GM10248 (cell line): ENCODE results near the gene CYP21A2.
"Not testable (repeated sequence)": the region's sequence is repeated elsewhere in the genome, so short reads cannot be mapped to it uniquely, and the experiment has no call there.

ENCODE experiments used
- CTCF ChIA-PET: fragments of 300-600 bp; sonication (Branson Sonifier 250); formaldehyde crosslinking; extraction: SDS; loops from one replicate; lab custom pipeline; 2021; ENCODE audit warnings: antibody characterized with exemption; lab: Yijun Ruan, JAX
- POLR2A ChIA-PET: fragments of 350-650 bp; sonication (Branson Sonifier 250); formaldehyde crosslinking; extraction: SDS; loops from one replicate; lab custom pipeline; 2020; ENCODE audit warnings: antibody characterized with exemption; lab: Yijun Ruan, JAX
- DNase-seq: peaks from one replicate; pipeline ENCODE4 v3.0.0; 2012; ENCODE audit errors: extremely low spot score

CYP21A2 gene

GRCh38 chr6:32037598-32038524, at the start of gene CYP21A2:
TSS of gene CYP21A2 (plus strand) at chr6:32038415. CDS start at chr6:32038423, 8 bp downstream.
- DNase-seq, CTCF ChIA-PET, POLR2A ChIA-PET: not testable (repeated sequence)

- CTCF ChIA-PET, POLR2A ChIA-PET, DNase-seq: not testable (repeated sequence)
Observed at GRCh38 chr6:31989363-31989762, 48.9 kb upstream of the CYP21A2 start.

- DNase-seq, POLR2A ChIA-PET, CTCF ChIA-PET: not testable (repeated sequence)
Observed at GRCh38 chr6:31994421-31994820, 43.8 kb upstream of the CYP21A2 start.

- POLR2A ChIA-PET, DNase-seq, CTCF ChIA-PET: not testable (repeated sequence)
Observed at GRCh38 chr6:31996385-31996784, 41.8 kb upstream of the CYP21A2 start.

GRCh38 chr6:32002546-32003268, 35.5 kb upstream of the CYP21A2 start:
- POLR2A ChIA-PET, CTCF ChIA-PET, DNase-seq: not testable (repeated sequence)

- DNase-seq, POLR2A ChIA-PET, CTCF ChIA-PET: not testable (repeated sequence)
Observed at GRCh38 chr6:32003301-32003700, 34.9 kb upstream of the CYP21A2 start.

- POLR2A ChIA-PET, DNase-seq, CTCF ChIA-PET: not testable (repeated sequence)
Observed at GRCh38 chr6:32004393-32004792, 33.8 kb upstream of the CYP21A2 start.

- POLR2A ChIA-PET, DNase-seq, CTCF ChIA-PET: not testable (repeated sequence)
Observed at GRCh38 chr6:32004864-32005537, 33.2 kb upstream of the CYP21A2 start.

- DNase-seq, CTCF ChIA-PET, POLR2A ChIA-PET: not testable (repeated sequence)
Observed at GRCh38 chr6:32005538-32005880, 32.7 kb upstream of the CYP21A2 start.

GRCh38 chr6:32005991-32006529, 32.2 kb upstream of the CYP21A2 start:
- DNase-seq = peak; percentile 2
- POLR2A ChIA-PET, CTCF ChIA-PET: not testable (repeated sequence)

GRCh38 chr6:32007086-32007485, 31.1 kb upstream of the CYP21A2 start:
- POLR2A ChIA-PET, CTCF ChIA-PET, DNase-seq: not testable (repeated sequence)

- POLR2A ChIA-PET, CTCF ChIA-PET, DNase-seq: not testable (repeated sequence)
Observed at GRCh38 chr6:32008037-32008436, 30.2 kb upstream of the CYP21A2 start.

- POLR2A ChIA-PET, CTCF ChIA-PET, DNase-seq: not testable (repeated sequence)
Observed at GRCh38 chr6:32008616-32009015, 29.6 kb upstream of the CYP21A2 start.

- CTCF ChIA-PET, DNase-seq, POLR2A ChIA-PET: not testable (repeated sequence)
Observed at GRCh38 chr6:32009537-32009936, 28.7 kb upstream of the CYP21A2 start.

- POLR2A ChIA-PET, CTCF ChIA-PET: not testable (repeated sequence)
Observed at GRCh38 chr6:32010856-32011530, 27.2 kb upstream of the CYP21A2 start.

GRCh38 chr6:32012941-32013617, 25.1 kb upstream of the CYP21A2 start:
- DNase-seq, POLR2A ChIA-PET, CTCF ChIA-PET: not testable (repeated sequence)

More at GRCh38 chr6:32010856-32011530, 27.2 kb upstream of the CYP21A2 start:
- DNase-seq = not testable (repeated sequence)

GRCh38 chr6:32013738-32014137, 24.5 kb upstream of the CYP21A2 start:
- POLR2A ChIA-PET, DNase-seq, CTCF ChIA-PET: not testable (repeated sequence)
